ENCODE results near the gene GNAT1.
"Not testable (repeated sequence)": the region's sequence is repeated elsewhere in the genome, so short reads cannot be mapped to it uniquely, and the experiment has no call there.

GNAT1 gene

DNA sequence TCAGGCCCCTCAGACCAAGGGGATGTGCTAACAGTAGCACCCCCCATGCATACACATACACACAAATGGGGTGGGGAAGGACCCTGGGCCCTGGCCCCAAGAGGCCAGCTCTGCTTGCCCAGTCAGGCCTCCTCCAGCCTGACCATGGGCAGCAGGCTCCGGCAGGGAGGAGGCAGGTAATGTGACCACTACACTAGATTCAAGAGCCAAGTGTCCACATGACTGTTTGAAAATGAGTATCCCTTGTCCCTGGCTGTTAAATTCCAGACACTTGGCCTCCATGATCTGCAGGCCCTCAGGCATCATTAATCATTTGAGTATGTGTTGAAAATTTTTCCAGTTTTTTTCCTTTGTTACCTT is 30.7 kb downstream of the GNAT1 start:
- no peak for DNase-seq (ENCODE audit: low read depth)

DNA sequence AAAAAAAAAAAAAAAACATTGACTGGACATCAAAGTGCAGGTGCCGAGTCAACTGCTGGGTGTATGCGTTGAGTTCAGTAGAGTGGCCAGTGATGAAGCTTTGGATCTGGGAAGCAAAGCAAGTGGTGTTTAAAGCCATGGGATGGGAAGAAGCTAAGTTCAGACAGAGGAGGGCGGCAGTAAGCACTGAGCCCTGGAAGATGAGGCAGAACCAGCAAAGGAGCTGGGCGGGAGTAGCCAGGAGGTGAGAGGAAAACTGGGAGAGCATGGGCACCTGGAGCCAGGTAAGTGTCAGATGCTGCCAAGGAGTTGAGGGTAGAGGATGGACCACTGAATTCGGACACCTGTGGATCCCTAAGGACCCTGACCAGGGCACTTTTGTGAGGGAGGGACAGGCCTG is 33.2 kb downstream of the GNAT1 start:
- no peak for DNase-seq (ENCODE audit: low read depth)

DNA sequence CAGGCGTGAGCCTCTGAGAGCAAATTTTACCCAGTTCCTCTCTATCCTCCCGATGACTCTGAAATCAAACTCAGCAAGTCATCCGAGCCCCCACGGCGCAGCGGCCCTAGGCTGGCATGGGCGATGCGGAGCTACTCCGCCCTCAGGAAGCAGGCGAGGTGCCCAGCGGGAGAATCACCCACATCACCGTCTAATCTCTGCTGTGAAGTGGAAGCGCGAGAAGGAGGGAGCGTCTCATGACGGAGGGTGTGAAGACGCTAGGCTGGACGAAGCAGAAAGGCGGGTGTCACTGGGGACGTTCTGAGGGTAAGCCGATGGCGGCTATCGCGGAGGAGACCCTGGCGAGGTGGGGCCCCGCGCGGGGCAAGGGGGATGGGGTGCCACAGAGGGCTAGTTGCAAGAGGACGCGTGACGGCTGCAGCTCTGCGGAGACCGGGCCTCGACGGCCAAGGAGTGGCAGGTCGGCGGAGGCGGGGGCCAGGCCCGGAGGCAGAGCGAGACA is 35.5 kb downstream of the GNAT1 start:
- peak; percentile 45 for DNase-seq (ENCODE audit: low read depth)

DNA sequence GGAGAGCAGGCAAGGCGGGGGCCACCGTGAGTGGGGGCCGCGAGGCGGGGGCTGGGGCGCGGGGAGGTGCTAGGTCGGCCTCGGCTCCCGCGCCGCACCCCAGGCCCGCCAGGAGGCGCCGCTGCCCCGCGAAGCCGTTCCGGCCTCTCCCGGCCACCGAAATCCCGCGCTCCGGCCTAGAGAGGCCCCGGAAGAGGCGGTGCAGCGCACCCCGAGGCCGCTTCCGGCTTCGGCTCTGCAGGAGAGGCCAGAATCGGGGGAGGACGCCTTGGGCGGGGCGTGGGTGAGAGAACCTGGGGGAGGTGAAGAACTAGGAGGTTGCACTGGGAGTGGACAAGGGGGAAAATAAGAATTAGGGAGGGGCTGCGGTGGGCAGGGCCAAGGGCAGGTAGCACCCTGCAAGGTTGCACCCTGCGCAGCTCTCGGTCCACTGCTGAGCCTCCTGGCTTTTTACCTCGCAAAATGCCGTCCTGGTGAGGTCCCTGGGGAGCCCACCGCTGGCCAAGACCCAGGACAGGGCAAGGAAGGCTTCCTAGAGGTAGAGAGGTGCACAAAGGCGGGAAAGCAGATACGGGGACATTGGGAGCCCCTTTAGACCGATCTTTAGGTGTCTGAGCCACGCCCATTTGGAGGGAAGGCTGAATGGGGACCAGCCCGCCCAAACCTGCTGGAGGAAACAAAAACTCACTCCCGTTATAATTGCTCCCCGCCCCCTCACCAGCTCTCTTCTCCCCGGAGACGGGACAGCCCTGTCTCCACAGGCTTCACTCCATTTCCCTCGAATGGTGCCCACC is 36.2 kb downstream of the GNAT1 start:
- DNase-seq (ENCODE audit: low read depth) = peak; percentile 82

DNA sequence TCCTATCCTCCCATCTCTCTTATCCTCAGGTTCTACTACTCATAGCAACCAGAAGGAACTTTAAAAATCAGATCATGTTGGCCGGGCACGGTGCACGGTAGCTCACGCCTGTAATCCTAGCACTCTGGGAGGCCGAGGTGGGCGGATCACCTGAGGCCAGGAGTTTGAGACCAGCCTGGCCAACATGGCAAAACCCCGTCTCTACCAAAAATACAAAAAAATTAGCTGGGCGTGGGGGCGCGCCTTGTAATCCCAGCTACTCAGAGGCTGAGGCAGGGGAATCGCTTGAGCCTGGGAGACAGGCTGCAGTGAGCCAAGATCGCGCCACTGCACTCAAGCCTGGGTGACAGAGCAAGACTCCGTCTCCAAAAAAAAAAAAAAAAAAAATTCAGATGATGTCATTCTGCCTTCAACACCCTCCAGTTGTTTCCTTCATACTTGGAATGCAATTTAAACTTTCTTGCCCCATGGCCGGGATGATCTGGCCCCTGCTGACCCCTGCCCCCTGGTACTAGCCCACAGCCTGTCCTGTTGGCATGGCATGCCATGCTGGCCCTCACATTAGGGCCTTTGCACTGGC is 36.9 kb downstream of the GNAT1 start:
- not testable (repeated sequence) for DNase-seq (ENCODE audit: low read depth)

DNA sequence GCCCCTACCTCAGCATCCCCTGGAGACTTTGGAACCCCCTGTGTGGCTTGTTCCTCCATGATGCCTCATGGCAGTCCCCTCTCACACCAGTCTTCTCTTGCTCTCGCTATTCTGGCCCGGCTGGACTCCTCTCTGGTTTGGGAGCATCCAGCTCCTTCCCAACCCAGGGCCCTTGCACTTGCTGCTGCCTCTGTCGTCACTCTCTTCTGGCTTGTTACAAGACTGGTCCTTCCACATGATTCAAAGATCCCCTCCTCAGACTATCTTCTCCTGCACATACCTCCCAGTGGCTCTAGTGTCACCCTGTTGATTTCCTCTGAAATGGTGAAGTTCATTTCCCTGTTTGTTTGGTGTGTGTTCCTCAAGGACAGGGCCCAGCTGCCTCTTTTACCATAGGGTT is 38.1 kb downstream of the GNAT1 start:
- DNase-seq (ENCODE audit: low read depth) = no peak

DNA sequence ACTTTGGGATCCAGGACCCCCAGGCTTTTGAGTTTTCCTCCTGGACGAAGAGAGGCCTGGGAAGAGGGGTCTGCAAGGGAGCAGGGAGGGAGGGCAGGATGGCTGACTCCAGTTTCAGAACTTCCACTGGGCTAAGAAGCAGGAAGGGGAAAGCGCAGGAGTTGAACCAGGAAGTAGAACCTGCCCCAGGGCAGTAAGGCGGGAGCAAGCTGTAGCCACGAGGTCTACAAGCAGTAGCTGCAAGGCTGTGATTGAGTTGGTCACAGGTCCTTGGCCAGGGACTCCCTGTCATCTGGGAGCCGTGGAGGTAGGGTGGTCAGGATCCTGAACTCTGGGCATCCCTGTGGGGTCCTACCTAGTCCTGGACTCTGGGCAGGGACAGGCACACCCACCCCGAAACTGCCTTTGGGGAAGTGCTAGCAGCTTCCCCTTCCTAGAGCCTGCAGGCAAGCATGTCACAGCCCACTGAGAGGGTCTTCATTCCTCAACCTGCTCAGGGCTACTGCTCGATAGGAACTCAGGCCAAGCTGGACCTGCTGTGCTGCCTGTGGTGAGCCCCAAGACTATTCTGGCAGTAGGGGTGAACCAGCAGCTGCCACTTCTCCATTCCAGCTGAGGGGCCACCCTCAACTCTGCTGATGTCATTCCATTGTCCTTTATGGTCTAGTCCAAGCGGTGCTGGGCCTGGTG is 38.8 kb downstream of the GNAT1 start:
- no peak for DNase-seq (ENCODE audit: low read depth)

DNA sequence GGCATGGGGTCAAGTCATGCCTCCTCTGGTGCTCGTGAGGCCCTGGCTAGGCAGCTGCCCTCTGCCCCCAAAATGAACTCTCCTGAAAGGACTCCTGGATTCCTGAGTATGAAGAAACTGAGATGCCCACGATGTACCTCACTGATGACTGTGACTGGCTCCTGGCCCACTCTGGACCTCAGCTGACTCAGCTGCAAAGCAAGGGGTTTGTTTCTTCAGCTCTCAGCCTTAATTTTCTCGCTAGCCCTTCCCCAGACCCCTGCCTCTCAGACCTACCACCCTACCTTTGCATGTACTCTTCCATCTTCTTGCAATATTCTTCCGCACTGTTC is 39.4 kb downstream of the GNAT1 start:
- peak; percentile 65 for DNase-seq (ENCODE audit: low read depth)

DNA sequence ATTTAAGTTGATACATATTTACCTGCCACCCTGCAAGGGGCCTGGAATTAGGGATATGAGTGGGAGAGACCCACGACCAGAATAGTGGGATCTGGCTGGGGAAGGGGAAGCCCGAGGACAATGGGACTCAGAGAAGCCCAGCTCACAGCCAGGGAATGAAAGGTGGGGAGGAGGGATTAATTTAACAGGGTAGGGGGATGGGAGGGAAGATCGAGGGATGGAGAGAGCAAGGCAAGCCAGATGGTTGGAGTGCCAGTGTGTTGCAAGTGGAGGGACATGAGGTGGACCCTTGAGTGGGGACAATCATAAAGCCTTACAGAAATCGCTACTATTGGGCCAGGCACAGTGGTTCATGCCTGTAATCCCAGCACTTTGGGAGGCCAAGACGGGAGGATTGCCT is 40.2 kb downstream of the GNAT1 start:
- no peak for DNase-seq (ENCODE audit: low read depth)

DNA sequence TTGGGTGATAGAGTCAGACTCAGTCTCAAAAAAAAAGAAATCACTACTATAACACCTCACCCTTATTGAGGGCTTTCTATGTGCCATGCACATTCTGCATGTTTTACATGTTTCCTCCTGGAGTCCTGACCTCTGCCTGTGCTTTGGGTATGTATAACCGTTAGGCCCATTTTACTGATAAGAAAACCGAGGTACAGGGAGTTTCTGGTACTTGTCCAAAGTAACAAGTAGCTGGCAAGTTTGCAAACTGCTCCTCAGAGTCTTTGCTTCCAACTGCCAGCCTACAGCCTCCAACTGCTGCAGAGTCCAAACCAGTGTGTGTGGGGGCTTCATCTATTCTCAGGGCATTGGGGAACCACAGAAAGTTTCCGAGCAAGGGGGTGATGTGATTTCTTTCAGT is 40.9 kb downstream of the GNAT1 start:
- DNase-seq (ENCODE audit: low read depth) = no peak

DNA sequence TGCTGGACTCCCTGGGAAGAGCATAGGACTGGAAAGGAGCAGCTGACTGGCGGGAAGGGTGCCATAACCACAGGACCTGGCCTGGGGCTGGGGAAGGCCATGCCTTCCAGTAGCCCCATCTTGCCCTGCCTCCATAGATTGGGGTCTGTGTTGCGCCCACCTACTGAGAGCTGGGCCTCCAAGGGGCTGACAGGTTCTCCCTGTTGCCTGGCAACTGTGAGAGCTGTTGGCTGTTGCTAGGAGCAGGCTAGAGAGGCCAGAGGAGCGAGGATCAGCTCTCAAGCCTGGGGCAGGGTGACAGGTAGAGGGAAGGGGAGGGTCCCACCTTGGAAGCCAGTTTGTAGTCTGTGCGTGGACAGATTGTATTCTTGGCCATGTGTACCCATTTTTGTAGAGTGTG is 41.8 kb downstream of the GNAT1 start:
- DNase-seq (ENCODE audit: low read depth) = no peak

DNA sequence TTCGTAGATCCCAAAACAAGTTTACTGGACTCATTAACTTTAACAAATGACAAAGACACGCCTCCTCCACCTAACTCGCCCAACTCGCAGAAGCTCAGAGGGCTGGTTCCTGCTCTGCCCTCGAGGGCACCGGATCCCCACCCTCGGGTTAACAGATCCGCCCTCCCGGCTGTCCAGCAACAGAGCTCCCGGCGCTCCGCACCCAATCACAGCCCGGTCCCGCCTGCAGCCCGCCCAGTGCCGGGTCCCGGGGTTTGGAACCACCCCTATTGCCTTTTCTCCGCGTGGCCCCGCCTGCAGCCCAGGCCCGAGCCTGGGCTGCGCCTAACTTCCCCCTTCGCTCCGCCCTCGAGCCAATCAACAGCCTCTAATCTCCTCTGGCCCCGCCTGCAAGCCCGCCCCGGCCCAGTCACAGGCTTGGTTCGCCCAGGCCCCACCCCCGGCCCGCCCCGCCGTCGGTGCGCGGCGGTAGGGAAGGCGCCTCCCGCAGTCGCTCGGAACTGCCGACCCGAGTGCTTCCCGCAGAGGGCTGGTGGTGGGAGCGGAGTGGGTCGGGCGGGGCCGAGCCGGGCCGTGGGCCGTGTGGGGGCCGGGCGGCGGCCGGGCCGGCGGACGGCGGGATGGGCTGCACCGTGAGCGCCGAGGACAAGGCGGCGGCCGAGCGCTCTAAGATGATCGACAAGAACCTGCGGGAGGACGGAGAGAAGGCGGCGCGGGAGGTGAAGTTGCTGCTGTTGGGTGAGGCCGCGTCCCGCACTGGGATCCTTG is 44.5 kb downstream of the GNAT1 start, which contains the start of gene GNAI2:
Gene GNAI2 (plus strand): TSS at position 489 of the 768 bp plus-strand sequence. CDS start 132 bp downstream, at position 621.
- DNase-seq (ENCODE audit: low read depth) = peak; percentile 98

DNA sequence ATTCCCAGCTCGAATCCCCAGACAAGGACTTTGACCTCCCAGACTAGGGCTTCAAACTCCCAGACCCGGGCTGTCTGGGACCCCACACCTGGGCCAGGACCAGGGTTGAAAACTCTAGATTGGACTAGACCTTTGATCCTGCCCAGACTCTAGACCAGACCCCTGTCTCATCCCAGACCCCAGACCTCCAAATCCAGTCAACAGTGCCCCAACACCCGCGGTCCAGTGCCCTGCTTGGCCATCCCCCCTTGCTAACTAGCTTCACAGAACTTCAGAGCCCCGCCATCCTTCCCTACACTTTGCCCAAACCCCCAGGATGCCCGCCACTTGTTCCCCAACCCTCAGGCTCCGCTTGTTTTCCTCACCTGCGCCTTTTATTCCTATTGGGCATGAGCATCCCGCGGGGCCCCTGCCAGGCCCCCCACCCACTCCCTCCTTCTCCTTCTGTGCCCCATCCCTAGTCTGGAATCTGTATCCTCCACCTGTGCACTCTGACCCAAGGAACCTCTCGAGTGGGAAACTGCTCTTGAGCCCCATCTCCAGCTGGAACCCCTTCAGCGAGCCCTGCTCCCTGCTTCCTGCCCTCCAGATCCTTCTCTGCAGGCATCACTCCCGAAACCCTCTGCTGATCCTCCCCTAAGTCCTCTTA is 45.2 kb downstream of the GNAT1 start:
- no peak for DNase-seq (ENCODE audit: low read depth)

DNA sequence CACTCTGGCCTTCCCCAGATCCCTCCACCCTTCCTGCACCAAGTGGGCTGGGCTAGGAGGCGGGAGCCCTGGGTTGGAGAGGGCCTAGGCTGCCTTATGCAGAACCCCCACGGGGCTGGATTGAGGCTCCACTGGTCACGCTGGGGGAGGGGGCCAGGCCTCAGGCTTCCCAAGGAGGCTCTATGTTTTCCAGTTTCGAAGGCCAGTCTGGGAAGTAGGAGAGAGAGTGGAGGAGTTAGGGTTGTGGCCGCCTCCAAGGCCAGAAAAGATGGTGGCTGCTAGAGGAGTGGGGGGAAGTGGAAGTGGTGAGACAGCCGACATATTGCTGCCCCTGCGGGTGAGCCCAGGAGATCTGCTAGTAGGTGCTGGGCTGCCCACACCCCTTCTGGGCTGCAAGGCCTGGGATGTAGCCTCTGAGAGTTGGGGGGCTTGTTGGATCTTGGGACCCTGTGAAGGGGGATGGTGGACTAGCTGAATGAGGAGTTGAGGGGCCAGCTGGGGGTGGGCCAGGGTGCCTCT is 45.8 kb downstream of the GNAT1 start:
- DNase-seq (ENCODE audit: low read depth) = peak; percentile 38

DNA sequence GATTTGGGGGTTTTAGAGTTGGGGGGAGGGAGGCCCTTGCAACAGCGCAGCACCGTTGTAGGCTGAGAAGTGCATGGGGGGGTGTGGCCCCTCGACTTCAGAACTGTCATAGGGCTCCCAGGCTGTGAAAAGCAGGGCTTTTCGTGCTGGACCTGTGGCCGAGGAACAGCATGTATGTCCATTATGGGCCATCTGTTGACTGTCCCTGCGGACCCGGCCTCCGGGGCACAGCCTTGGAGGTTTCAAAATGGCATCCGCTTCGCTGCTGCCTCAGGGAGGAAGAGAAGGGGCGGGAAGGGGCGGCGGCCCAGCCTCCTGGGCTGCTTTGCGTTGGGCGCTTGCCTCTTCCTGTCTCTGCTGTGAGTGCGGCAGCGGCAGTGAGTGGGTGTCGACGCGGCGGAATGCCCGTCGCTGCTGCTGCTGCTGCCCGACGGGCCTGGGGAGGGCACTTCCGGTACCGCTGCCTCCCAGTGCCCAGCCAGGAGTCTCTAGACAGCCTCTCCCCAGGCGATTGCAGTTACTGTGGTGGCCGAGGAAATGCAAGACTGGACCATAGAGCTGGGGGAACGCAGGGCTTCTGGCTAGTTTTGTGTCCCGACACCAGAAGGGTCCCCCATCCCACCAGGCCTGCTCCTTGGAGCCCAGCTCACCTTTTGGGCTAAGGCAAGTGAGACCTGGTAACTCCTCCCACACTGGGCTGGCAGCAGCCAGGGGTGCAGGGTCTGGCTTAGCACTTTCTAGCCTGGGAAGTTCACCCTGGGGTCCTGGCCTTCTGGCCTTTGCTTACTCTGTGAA is 46.5 kb downstream of the GNAT1 start:
- peak; percentile 79 for DNase-seq (ENCODE audit: low read depth)

DNA sequence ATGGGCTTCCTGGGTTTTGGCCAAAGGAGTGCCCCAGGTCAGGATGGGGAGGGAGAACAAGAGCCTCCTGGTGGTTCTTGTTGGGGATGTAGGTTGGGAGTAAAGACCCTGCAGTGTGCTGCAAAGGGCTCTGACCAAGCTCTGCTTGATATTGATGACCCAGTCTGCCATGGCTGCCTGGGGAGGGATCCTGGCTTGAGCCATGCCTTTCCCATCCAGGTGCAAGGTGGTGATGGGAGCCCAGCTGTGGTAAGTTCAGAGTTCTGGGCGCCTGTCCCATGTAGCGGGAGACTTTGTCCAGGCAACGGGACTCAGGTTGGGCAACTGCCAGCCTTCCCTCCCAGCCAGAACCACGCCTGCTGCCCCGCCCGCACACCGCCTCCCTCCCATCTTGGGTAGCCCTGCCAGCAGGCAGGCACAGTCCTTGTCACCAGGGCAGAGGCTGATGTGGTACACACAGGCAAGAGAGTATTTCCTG is 47.2 kb downstream of the GNAT1 start:
- no peak for DNase-seq (ENCODE audit: low read depth)

DNA sequence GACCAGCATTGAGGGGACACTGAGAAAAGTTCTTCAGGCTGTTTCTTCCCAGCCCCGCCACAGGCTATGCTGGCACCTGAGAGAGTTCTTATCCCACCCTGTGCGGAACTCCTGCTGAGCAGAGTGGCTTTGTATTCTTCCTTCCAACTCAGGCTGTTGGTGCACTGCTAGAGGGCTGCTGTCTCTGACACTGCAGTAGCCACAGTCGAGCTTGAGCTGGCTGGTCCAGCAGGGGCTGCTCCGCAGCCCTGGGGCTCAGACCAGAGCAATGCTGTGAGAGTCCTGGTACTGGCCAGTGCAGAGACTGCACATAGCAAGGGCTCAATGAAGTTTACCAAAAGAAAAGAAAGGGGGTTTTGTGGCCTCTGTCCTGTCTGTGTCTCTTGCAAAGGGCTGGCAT is 48.2 kb downstream of the GNAT1 start:
- no peak for DNase-seq (ENCODE audit: low read depth)

DNA sequence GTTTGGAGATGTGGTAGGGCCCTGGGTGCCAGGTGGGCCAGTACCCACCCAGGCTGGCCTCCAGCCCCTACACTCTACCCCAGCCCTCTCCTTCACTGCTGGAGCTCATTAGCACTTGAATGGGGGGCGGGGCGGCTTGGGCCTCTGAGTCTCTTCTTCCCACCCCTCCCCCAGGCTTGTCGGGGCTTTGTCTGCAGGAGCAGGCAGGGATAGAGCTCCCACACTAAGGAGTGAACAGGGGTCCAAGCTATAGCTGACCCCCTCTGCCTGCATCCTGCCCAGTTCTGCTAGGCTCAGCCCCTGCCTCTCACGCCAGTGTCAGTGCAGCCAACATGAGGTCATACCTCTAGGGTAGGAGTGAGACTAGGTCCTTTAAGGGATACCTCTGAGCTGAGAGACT is 49.8 kb downstream of the GNAT1 start:
- no peak for DNase-seq (ENCODE audit: low read depth)

DNA sequence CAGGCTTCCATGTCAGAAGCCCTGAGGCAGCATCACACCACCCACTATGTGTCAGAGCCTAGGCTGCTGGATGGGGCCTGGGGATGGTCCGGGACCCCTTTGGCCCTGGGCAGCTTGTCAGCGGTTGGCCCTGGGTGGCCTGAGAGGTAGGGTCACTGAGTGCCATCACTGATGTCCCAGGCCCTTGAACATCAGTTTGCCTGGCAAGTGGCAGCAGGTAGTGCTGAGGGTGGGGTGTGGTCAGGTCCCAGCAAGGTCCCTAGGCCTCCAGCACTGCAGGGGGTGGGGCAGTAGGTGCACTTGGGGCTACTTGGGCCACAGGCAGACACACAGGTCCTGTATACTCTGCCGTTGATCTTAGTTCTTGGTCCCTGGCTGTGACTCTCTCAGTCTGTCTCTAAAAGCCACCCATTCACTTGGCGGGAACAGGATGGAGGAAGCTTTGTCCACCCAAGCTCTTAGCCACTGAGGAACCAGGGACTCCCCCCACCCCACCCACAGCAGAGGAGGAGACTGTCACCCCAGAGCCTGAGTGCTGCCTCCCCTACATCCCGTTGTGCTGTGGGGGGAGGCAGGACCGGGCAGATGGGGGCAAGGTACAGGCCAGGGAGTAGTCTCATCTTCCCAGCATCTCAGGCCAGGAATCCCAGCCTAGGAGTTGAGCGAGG is 50.4 kb downstream of the GNAT1 start:
- no peak for DNase-seq (ENCODE audit: low read depth)

DNA sequence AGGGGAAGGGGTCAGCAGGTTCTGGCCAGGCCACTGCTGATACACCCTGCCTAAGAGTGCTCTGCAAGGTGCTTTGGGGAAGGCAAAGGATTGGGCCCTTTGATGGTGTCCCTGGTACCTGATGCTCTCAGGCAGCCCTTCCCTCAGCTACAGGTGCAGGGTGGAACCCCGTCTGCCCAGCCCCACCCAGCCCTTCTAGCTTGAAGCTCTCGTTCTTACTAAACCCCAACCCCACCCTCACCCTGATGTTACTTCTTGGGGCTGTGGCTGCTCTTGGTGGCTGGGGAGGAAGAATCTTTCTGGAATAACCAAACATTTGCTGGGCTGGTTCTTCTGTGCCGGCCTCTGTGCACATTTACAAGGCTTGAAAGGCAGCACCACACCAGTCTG is 51.0 kb downstream of the GNAT1 start:
- DNase-seq (ENCODE audit: low read depth) = no peak

All from amniotic epithelial cell (primary cell).